ENCODE measurements around the gene ARPC2. TPM values are rescaled to one million over a fixed set of nuclear protein-coding genes. Genes with fewer than 3 reads are reported as not detected.

The ARPC2 gene
- total RNA-seq, 2 experiments from 2014 or later, result 562 to 566 TPM

DNA sequence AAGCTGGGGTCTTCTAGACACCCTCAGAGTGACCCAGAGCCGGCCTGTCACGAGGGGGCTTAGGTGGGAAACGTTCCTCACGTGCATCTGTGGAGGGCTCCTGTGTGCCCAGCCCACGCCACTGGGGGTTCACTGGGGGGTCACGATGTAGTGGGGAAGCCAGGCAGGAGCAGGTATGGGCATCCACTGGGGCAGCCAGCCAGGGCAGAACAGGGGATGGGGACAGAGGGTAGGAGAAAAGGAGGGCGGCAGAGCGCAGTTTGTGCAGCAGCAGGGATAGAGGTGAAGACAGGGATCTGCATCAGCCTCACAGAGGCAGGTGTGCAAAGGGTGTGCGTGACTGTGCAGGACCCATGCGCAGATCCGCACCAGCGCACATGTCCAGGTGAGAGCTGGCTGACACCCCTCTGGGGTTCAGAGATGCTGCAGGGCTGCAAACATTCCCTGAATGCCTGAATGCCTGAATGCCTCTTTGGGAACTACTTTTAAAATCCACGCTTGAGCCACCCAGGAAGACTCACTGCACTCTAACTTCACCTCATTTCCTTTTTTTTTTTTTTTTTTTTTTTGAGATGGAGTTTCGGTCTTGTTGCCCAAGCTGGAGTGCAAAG lies 63.4 kb downstream of the ARPC2 start:
- DNase-seq, result no peak
- no peaks in the 10 kb centered on the region for H3K9me3 Mint-ChIP-seq
- H3K4me3 Mint-ChIP-seq, result no peak overlapping the region
- H3K4me1 Mint-ChIP-seq, result peaks cover 21% of the 10 kb centered on the region
- no peaks in the 10 kb centered on the region for H3K27me3 Mint-ChIP-seq
- H3K27ac Mint-ChIP-seq, result no peak overlapping the region
- H3K36me3 Mint-ChIP-seq, result peaks cover 16% of the 10 kb centered on the region

DNA sequence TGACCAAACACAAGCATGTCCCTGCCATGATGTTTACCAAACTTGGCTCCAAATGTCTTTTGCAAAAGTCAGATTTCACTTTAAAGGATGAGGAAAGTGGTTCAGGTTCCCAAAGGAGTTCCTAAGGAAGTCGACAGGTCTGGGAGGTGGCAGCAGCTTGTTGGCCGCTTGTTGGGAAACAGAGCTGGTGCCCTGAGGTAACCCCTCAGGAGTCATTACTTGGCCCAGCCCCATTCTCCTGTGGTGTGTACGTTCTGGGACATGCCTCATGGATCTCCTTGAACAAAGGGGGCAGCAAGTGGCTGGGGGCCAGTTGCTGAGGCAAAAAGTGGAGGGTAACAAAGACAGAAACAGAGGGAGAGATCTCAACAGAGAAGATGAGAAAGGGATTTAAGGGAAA lies 64.5 kb downstream of the ARPC2 start:
- no peak for DNase-seq
- Mint-ChIP-seq H3K27me3 (no peaks in the 10 kb centered on the region), H3K4me3 (no peak overlapping the region), H3K4me1 (peaks cover 30% of the 10 kb centered on the region), H3K27ac (peak overlapping the region; percentile 75), H3K36me3 (peaks cover 20% of the 10 kb centered on the region), H3K9me3 (no peaks in the 10 kb centered on the region)

DNA sequence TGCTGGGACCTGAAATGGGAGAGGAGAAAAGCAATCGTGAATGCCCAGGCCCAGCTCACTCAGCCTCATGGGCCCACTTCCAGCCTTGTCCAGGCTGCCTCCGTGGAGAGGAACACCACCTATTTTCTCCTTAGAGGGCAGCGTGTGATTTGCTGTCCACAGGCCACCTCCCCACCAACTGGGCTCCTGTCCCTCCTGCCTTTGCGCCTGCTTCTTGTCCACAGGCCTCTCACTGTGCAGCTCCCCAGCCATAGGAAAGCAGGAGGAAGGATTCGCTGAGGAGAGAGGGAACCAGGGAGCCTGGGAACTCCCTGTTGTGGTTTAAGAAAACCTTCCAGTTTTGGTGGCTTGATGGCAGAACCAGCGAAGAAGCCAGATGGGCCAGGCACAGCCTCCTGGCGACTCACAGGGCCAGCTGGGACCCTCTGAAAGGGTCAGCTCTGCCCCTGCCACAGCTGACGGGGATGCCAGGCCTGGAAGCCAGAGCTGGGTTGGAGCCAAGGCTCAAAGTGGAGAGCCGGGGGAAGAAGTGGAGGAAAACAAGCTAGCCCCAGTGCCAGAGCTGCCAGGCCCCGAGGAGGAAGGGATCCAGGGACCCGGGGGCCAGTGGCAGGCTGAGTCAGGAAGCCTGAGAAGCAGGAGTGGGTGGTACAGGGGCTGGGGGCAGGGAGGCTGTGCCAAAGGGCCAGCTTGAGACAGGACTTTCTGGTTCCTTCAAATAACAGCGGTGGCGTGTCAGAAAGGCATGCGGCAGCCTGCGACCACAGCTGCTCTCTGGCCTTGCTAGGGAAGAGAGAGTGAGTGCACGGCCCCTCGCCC lies 65.4 kb downstream of the ARPC2 start:
- Mint-ChIP-seq H3K27me3 (no peaks in the 10 kb centered on the region), H3K9me3 (no peaks in the 10 kb centered on the region), H3K27ac (peak overlapping the region; percentile 48), H3K4me3 (no peak overlapping the region), H3K36me3 (peaks cover 22% of the 10 kb centered on the region), H3K4me1 (peaks cover 39% of the 10 kb centered on the region)
- DNase-seq, result no peak

DNA sequence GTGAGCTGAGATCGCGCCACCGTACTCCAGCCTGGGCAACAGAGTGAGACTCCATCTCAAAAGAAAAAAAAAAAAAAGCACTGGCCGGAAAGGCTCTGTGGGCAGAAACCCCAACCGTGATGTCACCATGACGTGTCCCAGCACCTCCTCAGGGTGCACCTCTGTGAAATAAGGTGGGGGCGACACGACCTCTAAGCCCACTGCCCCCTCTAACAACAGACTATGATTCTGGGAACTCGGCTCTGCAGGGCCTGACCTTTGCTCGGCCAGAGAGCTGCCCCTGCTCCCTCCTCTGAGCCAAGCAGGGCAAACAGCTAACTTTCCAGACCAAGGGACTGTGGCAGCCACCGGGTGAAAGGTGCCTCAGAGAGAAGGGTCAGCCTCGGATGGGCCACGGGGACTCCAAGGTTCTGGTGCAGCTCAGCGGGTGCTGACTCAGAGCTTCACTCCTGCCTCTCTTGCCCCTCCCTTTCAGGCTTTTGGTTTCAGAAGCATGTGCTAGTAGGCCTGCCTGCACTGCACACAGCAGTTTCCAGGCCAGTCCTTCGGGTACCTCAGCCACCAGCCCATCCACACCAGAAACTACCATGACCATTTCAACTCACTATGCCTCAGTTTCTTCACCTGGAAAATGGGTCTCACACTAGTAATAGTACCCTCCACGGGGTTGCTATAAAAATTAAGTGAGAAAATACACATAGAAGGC lies 67.3 kb downstream of the ARPC2 start:
- Mint-ChIP-seq H3K27me3 (no peaks in the 10 kb centered on the region), H3K4me3 (peak overlapping the region; percentile 85), H3K9me3 (no peaks in the 10 kb centered on the region), H3K36me3 (peaks cover 34% of the 10 kb centered on the region), H3K27ac (peak overlapping the region; percentile 96), H3K4me1 (peaks cover 53% of the 10 kb centered on the region)
- peak; percentile 70 for DNase-seq

DNA sequence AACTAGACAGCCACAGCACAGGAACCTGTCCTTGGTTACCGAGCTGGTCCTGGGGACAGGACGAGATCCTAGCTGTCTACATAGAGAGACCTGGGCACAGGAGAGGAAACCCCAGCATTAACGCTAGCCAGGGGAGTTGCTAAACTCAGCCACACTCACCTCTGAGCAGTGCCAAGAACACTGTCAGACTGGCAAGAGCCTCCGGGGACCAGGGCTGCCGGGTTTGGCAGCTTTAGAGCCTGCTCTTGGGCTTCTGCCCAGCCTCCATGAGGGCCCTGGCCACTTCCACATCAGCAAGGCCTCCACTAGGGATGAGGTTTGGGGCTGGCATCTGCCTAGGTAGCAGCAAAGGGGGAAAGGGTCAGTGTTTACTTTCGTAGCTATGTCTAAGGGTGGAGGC lies 68.6 kb downstream of the ARPC2 start:
- Mint-ChIP-seq H3K27ac (peak overlapping the region; percentile 96), H3K9me3 (no peaks in the 10 kb centered on the region), H3K36me3 (peaks cover 28% of the 10 kb centered on the region), H3K4me1 (peaks cover 66% of the 10 kb centered on the region), H3K4me3 (peak overlapping the region; percentile 85), H3K27me3 (no peaks in the 10 kb centered on the region)
- DNase-seq, result no peak

DNA sequence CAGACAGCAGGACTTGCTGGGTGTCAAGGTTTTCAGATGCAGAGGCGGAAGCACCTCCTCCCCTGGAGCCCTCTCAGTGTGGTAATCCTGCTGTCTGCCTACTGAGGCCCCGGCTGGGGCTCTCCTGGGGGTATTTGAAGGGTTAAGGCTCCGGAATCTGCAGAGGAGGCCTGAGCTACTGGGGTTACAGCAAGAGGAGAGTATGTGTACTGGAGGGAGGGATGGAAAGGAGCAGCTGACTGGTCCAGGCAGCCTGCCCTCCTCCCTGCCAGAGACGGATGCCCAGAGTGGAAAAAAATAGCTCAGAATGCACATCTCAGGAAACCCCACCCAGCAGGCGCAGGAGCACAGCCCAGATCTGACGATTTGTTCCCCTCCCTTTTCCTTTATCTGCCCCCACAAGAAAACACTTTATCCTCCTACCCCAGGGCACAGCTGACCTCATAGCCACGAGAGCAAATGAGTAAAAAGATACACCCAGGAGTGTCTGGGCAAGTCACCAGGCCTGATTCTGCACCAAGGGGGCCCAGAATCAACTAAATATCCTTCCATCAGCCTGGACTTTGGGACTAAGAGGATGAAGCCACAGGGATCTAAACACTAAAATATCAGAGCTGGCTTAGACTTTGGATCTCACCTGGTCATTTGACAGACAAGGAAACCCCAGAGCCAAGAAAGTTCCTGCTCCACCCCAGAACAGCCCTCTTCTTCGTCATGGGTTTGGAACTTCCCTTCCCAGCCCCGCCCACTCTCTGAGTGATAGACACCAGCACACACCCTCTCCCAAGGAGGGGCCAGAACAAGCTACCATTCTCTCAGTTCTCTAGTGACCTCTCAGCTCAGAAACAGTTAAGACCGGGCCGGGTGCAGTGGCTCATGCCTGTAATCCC lies 69.8 kb downstream of the ARPC2 start:
- Mint-ChIP-seq H3K9me3 (no peaks in the 10 kb centered on the region), H3K27ac (peak overlapping the region; percentile 96), H3K4me3 (peak overlapping the region; percentile 85), H3K36me3 (peaks cover 24% of the 10 kb centered on the region), H3K4me1 (peaks cover 74% of the 10 kb centered on the region), H3K27me3 (no peaks in the 10 kb centered on the region)
- peak; percentile 87 for DNase-seq

DNA sequence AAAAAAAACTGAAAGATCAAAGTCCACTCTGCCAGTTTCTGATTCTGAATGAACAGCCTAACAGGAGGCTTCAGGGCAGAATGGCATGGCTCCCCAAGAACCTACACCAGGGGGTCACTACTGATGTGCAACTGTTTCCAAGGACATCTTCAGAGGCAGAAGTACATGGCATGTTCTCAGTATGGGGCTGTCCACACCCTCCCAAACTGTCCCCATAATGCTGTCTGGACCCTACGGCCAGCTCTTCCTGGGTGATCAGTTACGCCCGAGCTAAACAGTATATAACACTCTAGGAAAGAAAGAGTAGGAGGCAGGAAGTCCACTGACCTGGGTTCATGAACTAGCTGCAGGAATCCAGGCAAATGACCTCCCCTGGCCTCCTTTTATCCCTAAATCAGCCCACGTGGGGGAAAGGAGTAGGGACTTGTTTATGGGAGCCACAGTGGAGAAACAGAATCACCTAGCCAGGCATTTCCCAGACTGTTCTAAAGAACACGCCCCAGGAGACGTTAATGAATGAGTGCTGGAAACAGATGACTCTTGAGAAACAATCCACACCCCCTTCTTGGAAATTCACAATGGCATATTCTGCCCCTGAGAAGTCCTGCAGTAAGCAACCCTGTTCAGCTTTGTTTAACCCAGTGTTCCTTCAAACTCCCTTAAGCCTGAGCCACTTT lies 72.8 kb downstream of the ARPC2 start:
- peaks cover 71% of the 10 kb centered on the region for H3K4me1 Mint-ChIP-seq
- DNase-seq, result no peak
- H3K9me3 Mint-ChIP-seq, result no peaks in the 10 kb centered on the region
- no peaks in the 10 kb centered on the region for H3K27me3 Mint-ChIP-seq
- H3K4me3 Mint-ChIP-seq, result peak overlapping the region; percentile 92
- peak overlapping the region; percentile 92 for H3K27ac Mint-ChIP-seq
- H3K36me3 Mint-ChIP-seq, result peaks cover 23% of the 10 kb centered on the region

DNA sequence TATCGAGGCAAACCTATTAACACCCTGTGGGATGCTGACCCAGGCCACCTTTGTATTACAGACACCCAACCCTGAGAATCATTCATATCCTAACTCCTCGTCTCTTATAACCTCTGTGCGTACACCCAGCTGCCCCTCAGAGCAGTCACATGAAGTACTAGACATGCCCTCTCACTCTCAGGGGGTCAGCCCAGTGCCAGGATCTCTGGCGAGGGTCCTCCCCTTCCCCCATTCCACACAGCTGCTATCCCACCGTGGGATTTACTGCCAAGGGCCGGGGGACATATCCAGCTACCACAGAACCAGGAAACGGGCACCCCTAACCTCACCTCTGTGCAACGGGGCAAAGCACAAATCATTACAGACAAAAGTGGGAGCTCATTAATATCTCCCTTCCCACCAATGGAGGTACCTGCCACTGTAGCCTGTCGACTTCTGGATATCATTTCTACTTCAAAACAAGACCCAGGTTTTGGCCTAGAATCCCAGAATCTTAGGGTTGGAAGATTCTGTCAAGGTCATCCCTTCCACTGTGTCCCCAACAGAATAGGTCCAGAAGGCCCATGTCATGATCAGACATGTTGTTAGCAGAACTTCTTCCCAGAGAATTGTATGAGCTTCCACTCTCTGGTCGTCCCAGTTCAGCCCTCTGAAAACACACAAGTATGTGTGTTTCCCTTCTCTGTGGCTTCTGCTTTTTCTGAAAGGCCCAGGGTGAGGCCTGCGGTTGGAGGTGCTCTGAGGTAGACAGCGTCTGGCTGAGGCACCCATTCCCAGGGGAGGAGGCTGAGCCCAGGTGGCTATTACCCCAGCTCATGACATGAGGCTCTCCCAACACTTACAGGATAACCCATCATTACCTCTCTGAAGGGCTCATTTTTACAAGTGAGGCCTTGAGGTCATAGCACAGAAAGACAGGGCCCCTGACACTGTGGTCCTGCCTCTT lies 73.6 kb downstream of the ARPC2 start:
- Mint-ChIP-seq H3K36me3 (peaks cover 15% of the 10 kb centered on the region), H3K4me3 (peak overlapping the region; percentile 92), H3K9me3 (no peaks in the 10 kb centered on the region), H3K27me3 (no peaks in the 10 kb centered on the region), H3K27ac (peak overlapping the region; percentile 92), H3K4me1 (peaks cover 67% of the 10 kb centered on the region)
- DNase-seq, result peak; percentile 58

DNA sequence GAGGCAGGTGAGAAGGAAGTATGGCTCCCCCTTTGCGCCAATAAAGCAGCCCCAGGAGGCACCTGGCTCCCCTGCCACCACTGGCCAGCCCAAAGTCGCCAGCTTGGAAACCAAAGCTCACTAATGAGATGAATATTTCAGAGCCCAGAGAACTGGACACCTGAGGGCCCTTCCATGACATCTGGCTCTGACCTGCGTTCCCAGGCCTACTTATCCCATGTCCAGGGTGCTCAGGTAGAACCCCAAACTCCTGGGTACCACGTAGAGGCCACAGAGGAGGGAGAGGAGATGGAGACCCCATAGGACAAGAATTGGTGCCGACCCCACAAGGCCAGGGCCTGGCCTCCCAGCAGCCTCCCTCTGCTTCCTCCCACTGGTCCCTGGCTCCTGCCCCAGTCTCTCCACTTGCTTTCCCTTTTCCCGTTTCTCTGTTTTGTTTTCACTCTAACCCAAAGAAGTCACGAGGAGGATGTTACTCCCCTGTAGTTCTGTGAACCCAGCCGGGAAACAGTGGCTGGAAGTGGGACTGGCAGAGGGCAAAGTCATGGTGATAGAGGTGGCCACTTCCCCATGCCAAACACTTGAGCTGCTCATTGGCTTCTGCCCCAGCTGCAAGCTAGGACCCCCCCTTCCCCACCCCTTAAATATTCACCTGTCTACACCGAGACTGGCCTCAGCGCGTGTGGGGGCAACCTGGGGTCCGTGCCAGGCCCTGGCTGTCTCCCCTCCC lies 74.5 kb downstream of the ARPC2 start:
- Mint-ChIP-seq H3K27me3 (no peaks in the 10 kb centered on the region), H3K9me3 (no peaks in the 10 kb centered on the region), H3K27ac (peak overlapping the region; percentile 92), H3K4me3 (peak overlapping the region; percentile 92), H3K4me1 (peaks cover 60% of the 10 kb centered on the region), H3K36me3 (peaks cover 14% of the 10 kb centered on the region)
- no peak for DNase-seq

DNA sequence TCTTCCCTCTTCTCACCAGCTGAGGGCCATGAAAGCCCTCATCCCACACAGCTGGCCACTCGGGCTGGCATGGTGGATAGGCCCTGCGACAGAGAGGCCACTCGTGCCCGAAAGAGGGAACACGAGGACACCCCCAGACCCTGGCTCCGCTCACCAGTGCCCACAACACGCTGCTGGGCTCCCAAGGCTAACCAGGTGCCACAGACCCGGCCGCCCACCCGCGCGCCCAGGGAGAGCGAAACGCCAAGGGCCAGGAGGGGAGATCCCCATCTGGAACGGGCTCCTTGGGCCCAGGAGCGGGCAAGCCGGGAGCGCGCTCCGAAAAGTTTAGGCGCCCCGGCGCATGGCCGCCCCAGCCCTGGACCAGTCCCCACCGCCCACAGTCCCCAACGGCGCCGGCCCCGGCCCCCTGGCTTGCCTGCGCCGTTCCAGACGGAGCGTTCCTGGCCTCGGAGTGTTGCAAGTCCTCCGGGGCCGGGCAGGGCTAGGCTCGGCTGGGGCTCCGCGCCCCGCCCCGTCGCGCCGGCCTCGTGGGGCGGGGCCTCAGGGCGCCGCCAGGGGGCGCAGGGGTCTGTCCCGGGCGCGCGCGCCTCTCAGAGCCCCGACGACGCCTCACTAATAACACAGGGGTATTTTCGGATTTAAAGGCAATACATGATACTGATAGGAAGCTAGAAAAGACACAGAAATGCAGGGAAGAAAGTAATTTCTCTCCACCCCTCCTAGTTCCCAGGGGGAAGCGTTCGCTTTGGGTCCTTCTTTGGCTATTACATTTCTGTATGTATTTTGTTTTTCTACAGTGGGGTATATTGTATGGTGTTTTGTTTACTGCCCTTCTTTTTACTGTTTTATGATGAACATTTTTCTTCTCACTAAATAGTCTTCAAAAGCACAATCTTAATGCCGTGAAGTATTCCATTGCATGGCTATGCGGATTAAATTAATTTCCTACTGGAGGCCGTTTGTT lies 75.3 kb downstream of the ARPC2 start, which contains the start of gene TMBIM1:
TMBIM1 (minus strand) TSS at position 456 of the 967 bp plus-strand sequence. CDS start 10,362 bp downstream, outside the sequence.
- H3K4me1 Mint-ChIP-seq, result peaks cover 52% of the 10 kb centered on the region
- peaks cover 12% of the 10 kb centered on the region for H3K36me3 Mint-ChIP-seq
- H3K4me3 Mint-ChIP-seq, result peak within 1 kb of the TSS; percentile 92
- no peaks in the 10 kb centered on the region for H3K9me3 Mint-ChIP-seq
- H3K27ac Mint-ChIP-seq, result peak within 1 kb of the TSS; percentile 92
- DNase-seq, result peak; percentile 90
- H3K27me3 Mint-ChIP-seq, result no peaks in the 10 kb centered on the region

DNA sequence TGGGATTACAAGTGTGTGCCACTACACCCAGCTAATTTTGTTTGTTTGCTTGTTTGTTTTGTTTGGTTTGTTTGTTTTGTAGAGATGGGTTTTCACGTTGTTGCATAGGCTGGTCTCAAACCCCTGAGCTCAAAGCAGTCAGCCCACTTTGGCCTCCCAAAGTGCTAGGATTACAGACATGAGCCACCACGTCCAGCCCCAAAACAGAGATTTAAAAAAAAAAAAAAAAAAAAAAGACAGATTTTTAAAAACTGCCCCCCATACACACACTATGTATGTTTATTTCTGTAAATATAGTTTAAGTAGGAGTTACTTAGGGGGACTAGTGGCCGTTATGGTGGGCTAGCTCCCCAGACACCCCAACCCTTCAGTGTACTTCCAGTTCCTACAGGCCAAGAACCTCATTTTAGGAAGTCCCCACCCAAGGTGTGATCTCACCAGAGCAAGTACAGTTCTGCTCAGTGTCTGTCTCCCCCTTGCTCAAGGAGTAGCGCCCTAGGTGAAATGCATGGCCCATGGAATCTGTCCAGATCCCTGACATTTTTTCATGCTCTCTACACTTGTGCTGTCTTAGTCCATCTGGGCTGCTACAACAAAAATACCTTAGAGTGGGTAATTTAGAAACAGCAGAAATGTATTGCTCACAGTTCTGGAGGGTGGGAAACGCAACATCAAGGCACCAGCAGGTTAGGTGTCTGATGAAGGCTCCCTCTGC lies 76.9 kb downstream of the ARPC2 start:
- H3K9me3 Mint-ChIP-seq, result no peaks in the 10 kb centered on the region
- no peak overlapping the region for H3K27ac Mint-ChIP-seq
- H3K4me3 Mint-ChIP-seq, result no peak overlapping the region
- no peak for DNase-seq
- H3K27me3 Mint-ChIP-seq, result no peaks in the 10 kb centered on the region
- H3K4me1 Mint-ChIP-seq, result peaks cover 41% of the 10 kb centered on the region
- peaks cover 3% of the 10 kb centered on the region for H3K36me3 Mint-ChIP-seq
